GM21423 (cell line): ENCODE data around the gene FARS2.

Experiments used
- ATAC-seq: cut with Tn5 transposase; IDR thresholded peaks from one replicate; pipeline ENCODE4 v1.9.1; 2021; ENCODE audit warnings: mild to moderate bottlenecking, moderate library complexity; ENCODE audit not compliant: unreplicated experiment

FARS2 gene

GRCh38 chr6:5365436-5366195, 104.3 kb downstream of the FARS2 start:
- ATAC-seq = no peak

- ATAC-seq = no peak
Observed at GRCh38 chr6:5366941-5367340, 105.6 kb downstream of the FARS2 start.

GRCh38 chr6:5367510-5367909, 106.2 kb downstream of the FARS2 start:
- ATAC-seq = no peak

- no peak for ATAC-seq
Observed at GRCh38 chr6:5373430-5373829, 112.1 kb downstream of the FARS2 start.

- ATAC-seq = no peak
Observed at GRCh38 chr6:5378331-5378730, 117.0 kb downstream of the FARS2 start.

- ATAC-seq = no peak
Observed at GRCh38 chr6:5379647-5380242, 118.4 kb downstream of the FARS2 start.

GRCh38 chr6:5383856-5384255, 122.5 kb downstream of the FARS2 start:
- no peak for ATAC-seq

- no peak for ATAC-seq
Observed at GRCh38 chr6:5384276-5384675, 123.0 kb downstream of the FARS2 start.

- ATAC-seq = no peak
Observed at GRCh38 chr6:5388326-5388725, 127.0 kb downstream of the FARS2 start.

- no peak for ATAC-seq
Observed at GRCh38 chr6:5389086-5389745, 127.9 kb downstream of the FARS2 start.

- no peak for ATAC-seq
Observed at GRCh38 chr6:5390177-5390576, 128.9 kb downstream of the FARS2 start.

GRCh38 chr6:5394280-5394679, 133.0 kb downstream of the FARS2 start:
- no peak for ATAC-seq

- ATAC-seq = no peak
Observed at GRCh38 chr6:5395719-5396118, 134.4 kb downstream of the FARS2 start.

GRCh38 chr6:5398530-5398929, 137.2 kb downstream of the FARS2 start:
- ATAC-seq = no peak

GRCh38 chr6:5399391-5399790, 138.1 kb downstream of the FARS2 start:
- no peak for ATAC-seq

GRCh38 chr6:5401845-5402738, 140.8 kb downstream of the FARS2 start:
- ATAC-seq = no peak

- ATAC-seq = no peak
Observed at GRCh38 chr6:5403076-5403475, 141.8 kb downstream of the FARS2 start.

- ATAC-seq = no peak
Observed at GRCh38 chr6:5403609-5404008, 142.3 kb downstream of the FARS2 start.

GRCh38 chr6:5405976-5406375, 144.7 kb downstream of the FARS2 start:
- ATAC-seq = no peak

- ATAC-seq = no peak
Observed at GRCh38 chr6:5411414-5411813, 150.1 kb downstream of the FARS2 start.

- ATAC-seq = no peak
Observed at GRCh38 chr6:5412017-5412416, 150.7 kb downstream of the FARS2 start.
